GM10248 (cell line): ENCODE data around the gene CTNNBL1.

Source experiments
- CTCF ChIA-PET: fragments of 300-600 bp; sonication (Branson Sonifier 250); formaldehyde crosslinking; extraction: SDS; loops from one replicate; lab custom pipeline; 2021; ENCODE audit warnings: antibody characterized with exemption; lab: Yijun Ruan, JAX
- POLR2A ChIA-PET: fragments of 350-650 bp; sonication (Branson Sonifier 250); formaldehyde crosslinking; extraction: SDS; loops from one replicate; lab custom pipeline; 2020; ENCODE audit warnings: antibody characterized with exemption; lab: Yijun Ruan, JAX
- DNase-seq: peaks from one replicate; pipeline ENCODE4 v3.0.0; 2012; ENCODE audit errors: extremely low spot score
- CTCF ChIP-seq: IDR thresholded peaks from 2 replicates; pipeline ENCODE4 v1.5.1; 2012; ENCODE audit warnings: mild to moderate bottlenecking, low read depth; ENCODE audit errors: extremely low read depth, missing control alignments, control extremely low read depth

The CTNNBL1 gene

GRCh38 chr20:37821696-37822095, 127.9 kb downstream of the CTNNBL1 start:
- DNase-seq = no peak
- TF ChIP-seq CTCF = no peak
- ChIA-PET CTCF (interaction anchor here (0.8 kb wide), 1 partner anchor 10 kb away, joined by 3 read pairs; no protein-coding TSS in a partner anchor), POLR2A (no interaction called here)

- CTCF ChIA-PET = no interaction called here
- DNase-seq = no peak
- no peak for TF ChIP-seq CTCF
- POLR2A ChIA-PET = no interaction called here
These were observed 128.3 kb downstream of the CTNNBL1 start for GRCh38 chr20:37822141-37822601.

GRCh38 chr20:37823296-37823980, 129.6 kb downstream of the CTNNBL1 start:
- POLR2A ChIA-PET = no interaction called here
- no peak for TF ChIP-seq CTCF
- CTCF ChIA-PET = interaction anchor here (0.9 to 1.0 kb wide), 2 partner anchors 11 to 19 kb away, joined by 3 read pairs; no protein-coding TSS in a partner anchor
- no peak for DNase-seq

- no peak for TF ChIP-seq CTCF
- ChIA-PET POLR2A (no interaction called here), CTCF (no interaction called here)
- no peak for DNase-seq
These were observed 133.8 kb downstream of the CTNNBL1 start for GRCh38 chr20:37827605-37828004.

GRCh38 chr20:37828684-37829083, 134.9 kb downstream of the CTNNBL1 start:
- no peak for TF ChIP-seq CTCF
- POLR2A ChIA-PET = interaction anchor here (0.6 kb wide), 1 partner anchor 73 kb away, joined by 3 read pairs; no protein-coding TSS in a partner anchor
- no peak for DNase-seq
- CTCF ChIA-PET = interaction anchor here (0.9 to 1.7 kb wide), 2 partner anchors 12 to 71 kb away, joined by 3 read pairs; no protein-coding TSS in a partner anchor

- CTCF ChIA-PET = interaction anchor here (0.9 to 1.7 kb wide), 2 partner anchors 12 to 71 kb away, joined by 3 read pairs; no protein-coding TSS in a partner anchor
- TF ChIP-seq CTCF = no peak
- no peak for DNase-seq
- POLR2A ChIA-PET = interaction anchor here (0.6 kb wide), 1 partner anchor 73 kb away, joined by 3 read pairs; no protein-coding TSS in a partner anchor
These were observed 135.3 kb downstream of the CTNNBL1 start for GRCh38 chr20:37829128-37829527.
